Right lobe of liver (tissue), 4 donors: ENCODE data around the gene FOXC1.

Experiments used
- CTCF ChIP-seq, 4 donors: fragments of 200-600 bp in 3 of 4; fragments of 450-650 bp in 1 of 4; IDR thresholded peaks; one replicate each; pipeline versions ENCODE4 v1.5.1 to v1.8.0; 2016 to 2022; ENCODE audit warnings: antibody characterized with exemption in 4 of 4, mild to moderate bottlenecking in 2 of 4
- POLR2A ChIP-seq: fragments of 450-650 bp; IDR thresholded peaks from one replicate; pipeline ENCODE4 v1.6.1; 2017; ENCODE audit warnings: antibody characterized with exemption, mild to moderate bottlenecking
- donor health status: DM: no; HTN: no; CAD: no.
- donor health status: DM: no; HTN: no; CAD: no.
- donor health status: DM: no; HTN: yes; CAD: no.

GRCh38 chr6:1600063-1600763 is 9.5 kb upstream of the FOXC1 start:
- TF ChIP-seq CTCF (IDR thresholded peaks at IDR 0.05) (no peak), POLR2A (no peak)
